Activated CD4-positive, alpha-beta T cell treated with anti-CD3 and anti-CD28 coated beads for 36 hours (primary cell): ENCODE data around the gene CPVL. TPM values are rescaled to one million over a fixed set of nuclear protein-coding genes. Genes with fewer than 3 reads are reported as not detected.

Experiments
- ATAC-seq: fragments of 200-7000 bp; cut with Tn5 transposase; one replicate; pipeline ENCODE4 v1.10.0; 2021; ENCODE audit warnings: mild to moderate bottlenecking, moderate library complexity
- CTCF ChIA-PET: fragments of 350-600 bp; sonication (Branson Sonifier 250); formaldehyde crosslinking; loops from one replicate; lab custom pipeline; 2021; ENCODE audit warnings: antibody characterized with exemption; lab: Charles Lee
- POLR2A ChIA-PET: fragments of 350-600 bp; sonication (Branson Sonifier 250); formaldehyde crosslinking; loops from one replicate; lab custom pipeline; 2021; ENCODE audit warnings: antibody characterized with exemption, inconsistent platforms; lab: Charles Lee
- DNase-seq: peaks from one replicate; pipeline ENCODE4 v3.0.0-alpha.2; 2020
- H3K27ac Mint-ChIP-seq: one replicate; pipeline ENCODE4 v1.8.0; 2021; ENCODE audit warnings: mixed read lengths
- H3K27me3 Mint-ChIP-seq: one replicate; pipeline ENCODE4 v1.8.0; 2021; ENCODE audit warnings: mixed read lengths
- H3K36me3 Mint-ChIP-seq: one replicate; pipeline ENCODE4 v1.8.0; 2021; ENCODE audit warnings: low read depth, mixed read lengths
- H3K4me1 Mint-ChIP-seq: one replicate; pipeline ENCODE4 v1.8.0; 2021; ENCODE audit warnings: mixed read lengths
- H3K4me3 Mint-ChIP-seq: one replicate; pipeline ENCODE4 v1.8.0; 2021; ENCODE audit warnings: mild to moderate bottlenecking, moderate library complexity, mixed read lengths
- H3K9me3 Mint-ChIP-seq: one replicate; pipeline ENCODE4 v1.8.0; 2021; ENCODE audit warnings: low read depth, mixed read lengths
- intact Hi-C, 2 experiments: fragments of 100-400 bp; cut with DNase I in 1 of 2; cut with micrococcal nuclease in 1 of 2; formaldehyde crosslinking; loops; one replicate each; pipeline versions ENCODE4 v1.14.2 to v1.15.1; 2022 to 2024; cut with DNase I, micrococcal nuclease
- total RNA-seq, 2 experiments: library from RNA; stranded (reverse); gene quantifications; one replicate each; pipeline ENCODE4 v1.2.3, GENCODE V29; 2021

Gene CPVL
- total RNA-seq, 2 experiments from 2014 or later, result not detected

DNA sequence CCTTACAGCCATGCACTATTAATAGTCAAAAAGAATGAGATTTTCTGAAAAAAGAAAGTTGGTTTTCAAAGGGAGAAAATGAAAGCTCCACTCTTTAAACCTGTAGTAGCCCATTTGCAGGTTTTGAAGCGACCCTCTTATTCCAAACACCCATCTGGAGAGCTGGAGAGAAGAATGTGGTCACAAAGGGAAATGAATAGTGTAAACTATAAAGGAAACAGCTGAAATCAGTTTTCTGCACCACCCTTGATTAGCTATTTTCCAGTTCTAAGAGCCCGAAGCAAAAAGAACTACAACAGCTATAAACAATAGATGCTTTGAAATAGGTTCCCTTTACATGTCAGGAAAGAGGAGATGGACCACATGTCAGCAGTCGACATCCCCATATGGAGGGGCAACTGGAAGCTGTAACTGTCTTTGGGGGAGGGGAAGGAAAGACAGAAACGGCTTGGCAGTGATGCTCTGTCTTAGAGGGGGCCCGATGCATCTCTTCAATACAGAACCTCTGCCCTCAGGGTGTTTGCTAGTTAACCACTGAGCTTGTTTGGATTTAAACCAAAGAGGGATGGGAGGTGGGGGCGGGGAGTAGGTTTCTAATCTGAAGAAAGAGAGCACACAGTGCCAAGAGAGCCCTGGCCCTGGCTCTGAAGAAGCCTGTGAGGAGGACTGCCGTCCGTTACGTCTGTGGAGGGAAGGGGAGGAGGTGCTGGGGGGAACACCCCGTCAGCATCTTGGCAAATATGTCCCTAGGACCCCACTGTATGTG lies 55.3 kb downstream of the CPVL start:
- DNase-seq, result peak; percentile 12

DNA sequence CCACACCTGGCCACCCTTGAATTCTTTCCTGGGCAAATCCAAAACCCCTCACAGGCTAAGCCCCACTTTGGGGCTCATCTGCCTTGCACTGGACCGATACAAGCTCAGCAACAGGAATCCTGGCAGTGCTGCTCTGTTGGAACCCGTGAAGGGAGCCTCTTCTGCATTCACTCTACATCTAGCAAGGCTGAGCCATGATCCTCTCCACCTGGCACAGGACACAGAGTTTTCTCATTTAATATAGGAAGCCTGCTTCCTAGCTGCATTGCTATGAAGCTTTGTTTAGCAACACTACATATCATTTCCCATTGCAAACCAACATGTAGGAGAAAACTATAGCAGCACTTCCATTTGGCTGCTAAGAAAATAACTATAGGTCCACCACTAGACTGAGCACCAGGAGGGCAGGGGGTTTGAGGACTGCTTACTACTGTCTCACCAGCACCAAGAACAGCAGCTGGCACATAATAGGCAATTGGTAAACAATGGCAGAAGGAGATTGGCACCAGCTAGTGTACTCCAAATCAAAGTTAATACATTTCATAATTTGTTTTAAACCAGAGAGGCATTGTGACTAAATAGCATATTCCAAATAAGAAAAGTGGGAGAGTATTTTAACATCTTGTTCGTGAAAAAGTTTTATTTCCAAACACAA lies 56.1 kb downstream of the CPVL start:
- intact Hi-C loops, result no loop called here
- no peak overlapping the region for H3K27ac Mint-ChIP-seq
- H3K9me3 Mint-ChIP-seq, result no peaks in the 10 kb centered on the region
- ChIA-PET POLR2A (interaction anchor here (1.0 kb wide), 1 partner anchor 17 kb away, joined by 3 read pairs; no protein-coding TSS in a partner anchor), CTCF (interaction anchor here (0.6 to 4.0 kb wide), 6 partner anchors 13 to 267 kb away, joined by 3 to 25 read pairs (median 4); no protein-coding TSS in a partner anchor)
- peaks cover 12% of the 10 kb centered on the region for H3K4me1 Mint-ChIP-seq
- DNase-seq (no peak), ATAC-seq (no peak)
- H3K4me3 Mint-ChIP-seq, result no peak overlapping the region
- H3K27me3 Mint-ChIP-seq, result peaks cover 4% of the 10 kb centered on the region
- no peaks in the 10 kb centered on the region for H3K36me3 Mint-ChIP-seq

More for the DNA sequence above, 55.3 kb downstream of the CPVL start:
- Mint-ChIP-seq H3K9me3 (no peaks in the 10 kb centered on the region), H3K36me3 (no peaks in the 10 kb centered on the region), H3K4me1 (peaks cover 12% of the 10 kb centered on the region), H3K27ac (peak overlapping the region; percentile 91), H3K27me3 (peaks cover 2% of the 10 kb centered on the region), H3K4me3 (peak overlapping the region; percentile 70)
- ChIA-PET POLR2A (no interaction called here), CTCF (interaction anchor here (0.6 to 4.0 kb wide), 13 partner anchors 10 to 266 kb away, joined by 3 to 25 read pairs (median 4); no protein-coding TSS in a partner anchor)
- intact Hi-C loops, result no loop called here
- ATAC-seq, result peak; percentile 45

DNA sequence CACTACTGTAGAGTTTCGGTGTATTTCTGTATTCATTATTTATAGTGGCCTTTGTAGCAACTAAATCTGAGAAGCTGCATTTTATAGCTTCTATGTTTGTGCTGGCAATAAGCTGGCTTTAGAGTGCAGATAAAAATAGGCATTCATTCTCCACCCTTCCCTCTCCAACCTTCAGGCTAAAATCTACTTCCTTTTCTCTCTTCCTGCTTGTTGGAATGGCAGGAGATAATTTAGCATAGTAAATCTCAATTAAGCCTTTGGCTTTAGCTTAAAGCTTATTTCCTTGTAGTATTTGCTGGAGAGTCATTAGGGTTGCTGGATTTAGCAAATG lies 58.5 kb downstream of the CPVL start:
- ChIA-PET CTCF (interaction anchor here (0.6 to 1.6 kb wide), 5 partner anchors 10 to 166 kb away, joined by 4 to 6 read pairs (median 4); no protein-coding TSS in a partner anchor), POLR2A (no interaction called here)
- Mint-ChIP-seq H3K27me3 (peaks cover 3% of the 10 kb centered on the region), H3K4me3 (no peak overlapping the region), H3K27ac (no peak overlapping the region), H3K4me1 (peaks cover 16% of the 10 kb centered on the region), H3K9me3 (no peaks in the 10 kb centered on the region), H3K36me3 (no peaks in the 10 kb centered on the region)
- ATAC-seq (no peak), DNase-seq (no peak)
- intact Hi-C loops, result no loop called here

DNA sequence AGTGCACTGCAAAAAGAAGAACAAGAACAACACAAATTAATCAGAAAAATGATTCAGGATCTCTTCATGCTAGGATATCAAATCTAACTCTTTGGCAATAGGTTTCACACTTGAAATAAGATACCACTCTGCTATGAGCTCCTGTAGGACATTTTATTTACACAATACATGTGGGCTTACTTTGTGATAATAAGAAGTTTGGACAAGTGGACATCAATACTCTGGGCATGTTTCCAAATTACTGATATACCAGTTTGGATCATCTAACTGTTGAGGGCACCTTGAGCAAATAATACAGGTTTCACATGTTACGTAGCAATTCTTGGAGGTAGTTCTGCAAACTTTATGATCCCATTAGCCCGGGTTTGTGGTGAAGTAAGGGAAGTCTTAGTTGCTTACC lies 59.8 kb downstream of the CPVL start:
- intact Hi-C loops, result no loop called here
- H3K4me3 Mint-ChIP-seq, result no peak overlapping the region
- no peak for ATAC-seq
- peaks cover 3% of the 10 kb centered on the region for H3K27me3 Mint-ChIP-seq
- no peaks in the 10 kb centered on the region for H3K36me3 Mint-ChIP-seq
- H3K27ac Mint-ChIP-seq, result no peak overlapping the region
- peaks cover 15% of the 10 kb centered on the region for H3K4me1 Mint-ChIP-seq
- no peaks in the 10 kb centered on the region for H3K9me3 Mint-ChIP-seq
- CTCF ChIA-PET, result no interaction called here
- POLR2A ChIA-PET, result no interaction called here
- no peak for DNase-seq

DNA sequence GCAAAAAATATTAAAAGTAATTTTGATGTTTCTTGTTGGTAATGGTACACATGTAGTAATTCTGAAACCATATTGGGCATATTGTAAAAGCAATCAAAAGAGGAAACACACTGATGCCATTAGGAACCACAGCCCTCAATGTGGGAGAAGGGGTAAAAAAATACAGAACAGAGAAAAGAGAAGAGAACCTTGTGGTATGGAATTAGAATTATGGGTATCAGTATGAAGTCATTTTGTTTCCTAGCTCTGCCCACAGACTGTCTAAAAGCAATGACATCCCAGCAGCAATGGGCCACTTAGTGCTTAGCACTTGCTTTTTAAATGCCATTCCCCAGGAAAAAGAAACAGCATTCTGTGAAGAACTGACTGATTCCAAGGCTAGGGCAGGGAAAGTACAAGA lies 61.5 kb downstream of the CPVL start:
- POLR2A ChIA-PET, result no interaction called here
- H3K27ac Mint-ChIP-seq, result no peak overlapping the region
- DNase-seq, result no peak

DNA sequence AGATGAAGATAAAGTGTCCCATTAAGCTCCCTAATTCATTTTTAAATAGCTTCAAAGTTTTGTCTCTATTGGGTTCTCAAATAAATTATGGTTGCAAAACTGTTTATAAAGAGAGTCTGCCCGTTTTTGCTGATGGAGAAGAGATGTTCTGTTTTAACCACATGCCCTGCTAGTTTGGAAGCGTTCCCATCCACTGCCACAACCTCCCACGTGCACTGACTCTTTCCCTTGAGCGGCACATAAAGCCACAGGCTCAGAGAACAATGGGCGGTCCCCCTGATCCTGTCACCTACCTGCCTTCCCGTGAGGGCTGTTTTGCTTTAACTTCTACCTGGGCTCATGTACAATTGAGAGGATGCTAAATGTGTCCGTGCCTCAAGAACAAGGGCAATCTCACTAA lies 65.5 kb downstream of the CPVL start:
- ATAC-seq, result no peak
- no peaks in the 10 kb centered on the region for H3K9me3 Mint-ChIP-seq
- ChIA-PET POLR2A (no interaction called here), CTCF (interaction anchor here (0.8 to 1.3 kb wide), 2 partner anchors 11 to 328 kb away, joined by 4 to 8 read pairs; no protein-coding TSS in a partner anchor)
- H3K4me3 Mint-ChIP-seq, result no peak overlapping the region
- no peak for DNase-seq
- intact Hi-C loops, result no loop called here
- no peak overlapping the region for H3K27ac Mint-ChIP-seq
- no peaks in the 10 kb centered on the region for H3K36me3 Mint-ChIP-seq
- peaks cover 3% of the 10 kb centered on the region for H3K27me3 Mint-ChIP-seq
- H3K4me1 Mint-ChIP-seq, result peaks cover 4% of the 10 kb centered on the region

More for the DNA sequence above, 61.5 kb downstream of the CPVL start:
- peaks cover 3% of the 10 kb centered on the region for H3K27me3 Mint-ChIP-seq
- H3K36me3 Mint-ChIP-seq, result no peaks in the 10 kb centered on the region
- intact Hi-C loops, result no loop called here
- CTCF ChIA-PET, result no interaction called here
- no peak overlapping the region for H3K4me3 Mint-ChIP-seq
- peaks cover 4% of the 10 kb centered on the region for H3K4me1 Mint-ChIP-seq
- ATAC-seq, result peak; percentile 61
- no peaks in the 10 kb centered on the region for H3K9me3 Mint-ChIP-seq

DNA sequence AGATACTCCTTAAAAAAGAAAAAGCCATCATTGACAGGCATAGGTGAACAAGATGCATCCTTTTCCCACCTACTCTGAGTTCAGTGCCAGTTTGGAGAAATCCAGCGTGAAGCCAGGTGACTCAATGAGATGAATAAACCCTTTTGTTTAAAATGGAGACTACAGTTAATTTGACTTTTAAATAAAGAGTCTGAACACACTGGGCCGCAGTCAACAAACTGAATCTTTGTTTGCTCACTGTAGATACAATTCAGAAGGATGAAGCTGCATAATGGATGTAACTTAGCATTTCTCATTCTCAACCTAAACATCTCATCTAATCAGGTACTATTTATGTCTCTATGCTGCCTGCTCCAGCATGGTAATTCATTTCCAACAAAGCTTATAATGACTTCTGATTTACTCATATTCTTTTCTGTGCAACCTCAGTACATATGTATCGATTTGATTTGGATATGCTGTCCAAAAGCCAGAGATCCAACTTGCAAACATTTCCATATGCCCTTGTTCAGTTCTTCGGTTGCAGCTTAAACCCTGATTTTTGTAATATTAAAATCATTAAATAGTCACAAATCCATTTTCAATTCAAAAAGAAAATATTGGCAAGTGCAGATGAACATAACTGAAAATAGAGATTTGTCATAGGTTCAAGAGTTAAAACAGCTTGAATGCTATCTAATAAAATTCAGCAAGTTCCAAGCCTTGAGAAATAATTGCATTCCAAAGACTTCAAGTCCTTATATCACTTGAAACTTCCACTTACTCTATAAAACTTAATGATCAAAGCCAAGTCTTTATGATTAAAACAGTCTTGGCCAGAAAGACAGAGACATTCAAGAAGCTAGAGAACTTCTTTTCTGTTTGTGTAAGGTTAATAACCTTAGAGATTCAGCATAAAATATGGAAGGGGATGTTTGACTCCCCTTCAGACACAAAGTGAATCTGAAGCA lies 67.8 kb downstream of the CPVL start:
- H3K4me1 Mint-ChIP-seq, result no peaks in the 10 kb centered on the region
- no peak for DNase-seq
- no peak overlapping the region for H3K27ac Mint-ChIP-seq
- H3K9me3 Mint-ChIP-seq, result no peaks in the 10 kb centered on the region
- POLR2A ChIA-PET, result no interaction called here
- intact Hi-C loops, result no loop called here
- no peak overlapping the region for H3K4me3 Mint-ChIP-seq
- CTCF ChIA-PET, result interaction anchor here (1.0 to 1.9 kb wide), 3 partner anchors 9 to 151 kb away, joined by 3 to 9 read pairs (median 4); no protein-coding TSS in a partner anchor
- H3K27me3 Mint-ChIP-seq, result no peaks in the 10 kb centered on the region
- no peak for ATAC-seq
- H3K36me3 Mint-ChIP-seq, result no peaks in the 10 kb centered on the region

DNA sequence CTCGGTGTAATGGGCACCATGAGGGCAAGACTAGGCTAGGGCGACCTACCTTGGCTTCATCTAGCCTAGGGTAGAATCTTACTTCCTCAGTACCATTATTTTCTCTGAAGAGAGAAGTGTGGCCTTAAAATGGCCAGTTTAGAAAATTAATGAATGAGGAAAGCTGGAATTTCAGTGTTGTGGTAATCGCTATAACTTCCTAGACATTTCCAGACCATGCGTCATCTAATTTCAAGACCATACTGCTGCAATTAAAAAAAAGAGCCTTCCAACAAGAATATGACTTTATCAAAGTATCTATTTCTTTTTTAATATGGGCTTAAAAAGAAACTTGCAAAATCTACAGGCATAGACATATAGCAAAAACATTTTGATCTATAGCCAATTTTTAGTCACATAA lies 68.5 kb downstream of the CPVL start:
- intact Hi-C loops, result no loop called here

DNA sequence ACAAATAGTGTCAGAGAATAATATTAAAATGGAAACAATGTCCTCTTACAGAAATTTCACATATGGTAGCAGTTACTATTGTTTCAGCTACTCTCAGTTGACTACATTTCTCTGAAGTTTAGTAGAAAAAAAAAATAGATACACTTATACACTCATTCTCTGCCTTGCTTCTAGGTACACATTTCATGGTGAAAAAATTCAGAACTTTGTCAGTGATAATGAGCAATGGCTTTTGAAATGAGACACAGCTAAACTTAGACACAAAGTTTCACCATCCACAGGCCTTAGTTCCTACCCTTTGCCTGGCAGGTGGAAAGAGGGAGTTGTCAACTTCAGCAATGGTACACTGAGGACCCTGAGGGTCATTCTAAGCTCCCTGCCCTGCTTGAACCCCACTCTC lies 69.2 kb downstream of the CPVL start:
- no peaks in the 10 kb centered on the region for H3K4me1 Mint-ChIP-seq
- no peak overlapping the region for H3K4me3 Mint-ChIP-seq
- ChIA-PET CTCF (interaction anchor here (0.6 to 1.8 kb wide), 7 partner anchors 11 to 155 kb away, joined by 3 to 6 read pairs (median 4); no protein-coding TSS in a partner anchor), POLR2A (interaction anchor here (0.5 kb wide), 1 partner anchor 72 kb away, joined by 8 read pairs; no protein-coding TSS in a partner anchor)
- no peak for ATAC-seq
- H3K9me3 Mint-ChIP-seq, result no peaks in the 10 kb centered on the region
- no peak for DNase-seq
- H3K27me3 Mint-ChIP-seq, result peaks cover 5% of the 10 kb centered on the region
- intact Hi-C loops, result no loop called here
- no peak overlapping the region for H3K27ac Mint-ChIP-seq
- no peaks in the 10 kb centered on the region for H3K36me3 Mint-ChIP-seq

More for the DNA sequence above, 68.5 kb downstream of the CPVL start:
- Mint-ChIP-seq H3K27me3 (peaks cover 5% of the 10 kb centered on the region), H3K4me1 (no peaks in the 10 kb centered on the region), H3K36me3 (no peaks in the 10 kb centered on the region), H3K27ac (no peak overlapping the region), H3K4me3 (no peak overlapping the region), H3K9me3 (no peaks in the 10 kb centered on the region)
- POLR2A ChIA-PET, result no interaction called here
- ATAC-seq (no peak), DNase-seq (no peak)
- CTCF ChIA-PET, result interaction anchor here (1.7 to 1.9 kb wide), 2 partner anchors 10 to 151 kb away, joined by 4 to 9 read pairs; no protein-coding TSS in a partner anchor

DNA sequence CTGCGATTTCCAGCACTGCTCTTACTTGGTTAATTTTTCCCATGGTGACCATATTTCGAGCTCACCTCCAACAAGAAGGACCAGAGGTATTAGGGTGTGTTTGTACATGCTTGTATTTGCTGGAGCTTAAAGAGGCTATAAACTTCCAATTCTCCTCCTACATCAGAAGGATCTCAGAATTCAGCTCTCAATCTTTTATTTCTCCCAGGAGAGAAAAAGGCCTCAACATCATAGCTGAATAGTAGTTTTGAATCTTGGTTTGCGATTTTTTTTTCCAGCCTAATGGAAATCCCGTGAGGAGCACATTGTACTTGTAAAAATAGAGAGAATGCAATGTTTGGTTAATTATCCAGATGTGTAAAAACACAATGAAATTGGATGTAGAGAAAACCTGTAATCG lies 69.7 kb downstream of the CPVL start:
- Mint-ChIP-seq H3K9me3 (no peaks in the 10 kb centered on the region), H3K27me3 (peaks cover 5% of the 10 kb centered on the region), H3K4me1 (no peaks in the 10 kb centered on the region), H3K36me3 (no peaks in the 10 kb centered on the region), H3K4me3 (no peak overlapping the region), H3K27ac (no peak overlapping the region)
- CTCF ChIA-PET, result interaction anchor here (0.6 to 1.8 kb wide), 6 partner anchors 11 to 154 kb away, joined by 3 to 6 read pairs (median 4); no protein-coding TSS in a partner anchor
- intact Hi-C loops, result no loop called here
- ATAC-seq (no peak), DNase-seq (no peak)
- POLR2A ChIA-PET, result interaction anchor here (0.7 kb wide), 1 partner anchor 29 kb away, joined by 3 read pairs; no protein-coding TSS in a partner anchor
